CD4-positive, CD25-positive, alpha-beta regulatory T cell (primary cell): ENCODE results near the gene CMTM4. TPM values are rescaled to one million over a fixed set of nuclear protein-coding genes. Genes with fewer than 3 reads are reported as not detected.
A peak's percentile ranks its signal among the peaks of the same experiment; 100 is the strongest.

Experiments used
- ATAC-seq, 2 donors: fragments of 150-1000 bp; cut with Tn5 transposase; one replicate each; pipeline ENCODE4 v1.10.0; 2021; ENCODE audit warnings: low read depth in 2 of 2, moderate number of reproducible peaks in 2 of 2, moderate library complexity in 1 of 2
- DNase-seq, 3 donors: peaks; one replicate each; pipeline versions ENCODE4 v3.0.0 to v3.0.0-alpha.2; 2012 to 2022; ENCODE audit warnings: mixed read lengths in 1 of 3
- H3K27ac ChIP-seq: one replicate; pipeline ENCODE4 v1.7.0; 2013; ENCODE audit warnings: mild to moderate bottlenecking, low read length; ENCODE audit not compliant: insufficient read depth, poor library complexity, severe bottlenecking
- H3K27me3 ChIP-seq: one replicate; pipeline ENCODE4 v1.7.0; 2013; ENCODE audit warnings: low read length; ENCODE audit not compliant: control insufficient read depth, insufficient read depth
- H3K36me3 ChIP-seq: one replicate; pipeline ENCODE4 v1.7.0; 2013; ENCODE audit warnings: mild to moderate bottlenecking, low read length, moderate library complexity; ENCODE audit not compliant: control insufficient read depth, insufficient read depth
- H3K4me1 ChIP-seq: 2 replicates; pipeline ENCODE4 v1.7.0; 2013; ENCODE audit warnings: mild to moderate bottlenecking, low read length; ENCODE audit not compliant: insufficient read depth, control insufficient read depth, poor library complexity, severe bottlenecking
- H3K4me3 ChIP-seq: one replicate; pipeline ENCODE4 v1.7.0; 2013; ENCODE audit warnings: low read depth, mild to moderate bottlenecking, low read length, moderate library complexity
- H3K9me3 ChIP-seq, 2 experiments: 1 replicate in 1 of 2; 2 replicates in 1 of 2; pipeline ENCODE4 v1.7.0; 2013; ENCODE audit warnings: low read length in 2 of 2, mild to moderate bottlenecking in 1 of 2, moderate library complexity in 1 of 2; ENCODE audit not compliant: control insufficient read depth in 2 of 2
- H3K27ac Mint-ChIP-seq, 3 donors: one replicate each; pipeline ENCODE4 v1.8.0; 2020 to 2022; ENCODE audit warnings: mild to moderate bottlenecking in 3 of 3, mixed read lengths in 3 of 3, moderate library complexity in 2 of 3
- H3K27me3 Mint-ChIP-seq: one replicate; pipeline ENCODE4 v1.8.0; 2022; ENCODE audit warnings: mild to moderate bottlenecking, mixed read lengths
- H3K36me3 Mint-ChIP-seq: one replicate; pipeline ENCODE4 v1.8.0; 2020; ENCODE audit warnings: mixed read lengths
- H3K4me1 Mint-ChIP-seq, 4 donors: one replicate each; pipeline ENCODE4 v1.8.0; 2020 to 2022; ENCODE audit warnings: mixed read lengths in 4 of 4, mild to moderate bottlenecking in 1 of 4
- H3K4me3 Mint-ChIP-seq, 4 donors: one replicate each; pipeline ENCODE4 v1.8.0; 2020 to 2022; ENCODE audit warnings: mild to moderate bottlenecking in 4 of 4, mixed read lengths in 4 of 4, moderate library complexity in 3 of 4
- H3K9me3 Mint-ChIP-seq, 7 donors: one replicate each; pipeline ENCODE4 v1.8.0; 2020 to 2022; ENCODE audit warnings: mixed read lengths in 7 of 7, mild to moderate bottlenecking in 3 of 7, moderate library complexity in 2 of 7
- polyA plus RNA-seq, 4 donors: library from polyadenylated mRNA; unstranded; fragments of 300-500 nt; fragmentation: Illumina TruSeq; gene quantifications; one replicate each; pipeline ENCODE4 v1.2.3, GENCODE V29; 2021
- total RNA-seq: library from RNA; stranded (reverse); gene quantifications from one replicate; pipeline ENCODE4 v1.2.3, GENCODE V29; 2022

The CMTM4 gene
- 0.64 TPM for total RNA-seq
- under 1 TPM; 0.10 to 0.20 (median 0.15) TPM for polyA plus RNA-seq

DNA sequence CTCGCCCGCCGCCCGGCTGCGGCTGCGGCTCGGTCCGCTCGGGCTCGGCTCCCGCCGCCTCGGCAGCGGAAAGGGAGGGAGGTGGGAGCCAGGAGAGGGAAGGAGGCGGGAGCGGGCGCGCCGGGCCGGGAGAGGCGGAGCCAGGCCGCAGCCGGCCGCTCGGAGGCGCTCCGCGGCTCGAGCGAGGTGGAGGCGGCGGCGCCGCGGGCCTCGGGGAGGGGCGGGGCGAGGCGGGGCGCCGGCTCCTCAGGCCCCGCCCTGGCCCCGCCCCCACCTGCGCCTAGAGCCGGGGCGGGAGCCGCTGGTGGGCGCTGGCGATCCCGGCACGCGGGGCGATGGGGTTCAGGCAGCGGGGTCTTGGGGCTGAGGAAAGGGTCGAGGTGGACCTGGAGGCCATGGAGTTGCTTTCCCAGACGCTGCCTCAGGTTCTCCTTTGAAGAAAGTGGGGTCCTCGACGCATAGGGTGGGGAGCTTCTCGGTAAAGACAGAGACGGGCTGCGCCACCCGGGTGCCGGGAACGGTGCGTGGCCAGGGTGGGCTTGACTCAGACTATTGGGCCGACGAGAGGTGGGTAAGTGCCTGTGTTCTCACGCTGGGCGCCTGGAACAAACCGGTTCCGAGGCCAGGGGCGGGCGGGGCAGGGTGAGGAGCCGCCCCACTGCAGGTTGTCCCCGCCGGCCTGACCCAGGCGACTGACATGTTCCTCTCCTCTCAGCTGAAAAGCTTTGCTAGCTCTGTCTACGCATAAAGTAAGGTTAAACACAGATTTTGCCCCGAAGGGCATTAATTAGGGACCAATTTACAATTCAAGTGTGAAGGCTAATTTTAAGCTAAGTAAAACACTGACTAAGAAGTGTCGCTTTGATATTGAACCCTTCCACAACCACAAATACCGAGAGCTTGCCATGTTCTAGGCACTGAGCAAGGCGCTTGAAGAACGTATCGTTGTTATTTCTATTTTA is at the start of gene CMTM4:
Gene CMTM4, minus strand, starts transcription at position 75 of the 962 bp plus-strand sequence. CDS start 218 bp downstream, outside the sequence.
- peak; percentile 64 to 74 (median 73) for DNase-seq
- peaks cover 40% of the 10 kb centered on the region for H3K27me3 Mint-ChIP-seq
- Histone ChIP-seq H3K4me3 (peak within 1 kb of the TSS; percentile 51), H3K27ac (no peak within 1 kb of the TSS), H3K36me3 (no peaks in the 10 kb centered on the region), H3K27me3 (peaks cover 5% of the 10 kb centered on the region), H3K9me3 (no peaks in the 10 kb centered on the region), H3K4me1 (peaks cover 14% of the 10 kb centered on the region)
- ATAC-seq, result peak; percentile 92 to 96
- H3K27ac Mint-ChIP-seq, result peak within 1 kb of the TSS in 1 of 3 donors; percentile 69
- H3K36me3 Mint-ChIP-seq, result no peaks in the 10 kb centered on the region
- no peaks in the 10 kb centered on the region for H3K9me3 Mint-ChIP-seq
- peaks cover 0 to 15% (median 11%) of the 10 kb centered on the region in 4 donors for H3K4me1 Mint-ChIP-seq
- peak within 1 kb of the TSS; percentile 83 to 88 (median 87) for H3K4me3 Mint-ChIP-seq

DNA sequence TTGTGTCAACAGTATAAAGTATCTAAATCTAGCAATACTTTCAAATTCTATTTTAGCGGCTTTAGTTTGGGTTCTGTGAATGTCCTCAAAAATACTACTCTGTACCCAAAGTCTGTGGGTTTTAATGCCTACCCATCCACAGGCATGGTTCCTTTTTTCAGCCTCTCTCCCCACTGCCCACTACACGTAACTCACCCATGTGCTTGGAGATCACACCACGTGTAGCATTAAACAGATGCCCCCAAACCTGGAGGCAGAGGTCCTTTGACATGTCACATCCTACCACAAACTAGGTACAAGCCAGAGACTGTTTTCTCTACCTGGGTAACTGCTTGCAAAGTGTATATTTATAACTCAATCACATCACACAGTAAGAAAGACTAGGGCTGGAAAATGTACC is 49.5 kb upstream of the CMTM4 start:
- DNase-seq (no peak), ATAC-seq (no peak)
- Histone ChIP-seq H3K27me3 (no peaks in the 10 kb centered on the region), H3K36me3 (peaks cover 71% of the 10 kb centered on the region), H3K4me3 (no peak overlapping the region), H3K9me3 (no peaks in the 10 kb centered on the region), H3K4me1 (peaks cover 22% of the 10 kb centered on the region), H3K27ac (no peak overlapping the region)
- H3K27me3 Mint-ChIP-seq, result no peaks in the 10 kb centered on the region
- H3K36me3 Mint-ChIP-seq, result peaks cover 18% of the 10 kb centered on the region
- peaks cover 9 to 51% (median 40%) of the 10 kb centered on the region in 4 donors for H3K4me1 Mint-ChIP-seq
- H3K9me3 Mint-ChIP-seq, result no peaks in the 10 kb centered on the region
- H3K4me3 Mint-ChIP-seq, result peak overlapping the region in 1 of 4 donors; percentile 69
- no peak overlapping the region for H3K27ac Mint-ChIP-seq

DNA sequence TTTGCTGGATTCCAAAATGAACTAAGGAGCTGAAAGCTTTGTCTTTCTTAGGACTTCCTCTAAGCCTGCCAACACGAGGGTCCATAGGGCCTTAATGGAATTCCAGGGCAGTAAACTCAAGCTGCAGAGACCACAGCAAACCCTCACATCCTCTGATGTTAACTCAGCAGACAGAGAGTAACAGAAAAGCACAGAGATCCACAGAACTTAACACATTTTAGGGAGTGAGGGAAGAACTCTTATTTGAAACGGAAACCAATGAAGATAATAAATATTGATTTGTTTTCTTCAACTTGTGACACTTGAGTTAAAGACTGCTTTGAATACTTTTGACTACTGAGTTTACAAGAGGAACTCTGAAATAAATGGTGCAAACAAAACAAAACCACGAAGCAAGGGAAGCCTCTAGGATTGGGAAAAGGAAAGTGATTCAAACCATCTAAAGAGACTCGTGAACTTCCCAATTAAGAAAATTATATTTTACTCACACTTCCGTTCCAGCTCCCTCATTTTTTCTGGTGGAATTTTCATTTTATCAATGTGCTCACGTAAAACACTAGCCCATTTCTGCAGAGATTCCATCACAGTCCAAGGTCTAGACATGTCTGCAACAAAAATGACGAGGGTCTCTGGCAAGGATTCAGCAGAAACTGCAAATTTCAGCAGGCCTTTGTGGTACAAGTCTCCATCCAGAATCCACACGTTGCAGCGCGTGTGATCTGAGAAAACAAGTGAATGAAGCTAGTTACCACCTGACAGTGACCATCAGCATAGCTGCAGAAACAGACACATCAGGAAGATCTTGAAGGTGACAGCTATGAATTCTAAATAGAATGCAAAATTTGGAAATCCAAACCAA is 45.6 kb upstream of the CMTM4 start:
- no peaks in the 10 kb centered on the region for H3K27me3 Mint-ChIP-seq
- Histone ChIP-seq H3K9me3 (no peaks in the 10 kb centered on the region), H3K36me3 (peaks cover 81% of the 10 kb centered on the region), H3K27ac (no peak overlapping the region), H3K4me1 (no peaks in the 10 kb centered on the region), H3K27me3 (no peaks in the 10 kb centered on the region), H3K4me3 (no peak overlapping the region)
- no peak overlapping the region for H3K4me3 Mint-ChIP-seq
- peaks cover 20% of the 10 kb centered on the region for H3K36me3 Mint-ChIP-seq
- H3K27ac Mint-ChIP-seq, result no peak overlapping the region
- no peaks in the 10 kb centered on the region for H3K9me3 Mint-ChIP-seq
- DNase-seq, result no peak
- no peak for ATAC-seq
- peaks cover 6 to 47% (median 31%) of the 10 kb centered on the region in 4 donors for H3K4me1 Mint-ChIP-seq

DNA sequence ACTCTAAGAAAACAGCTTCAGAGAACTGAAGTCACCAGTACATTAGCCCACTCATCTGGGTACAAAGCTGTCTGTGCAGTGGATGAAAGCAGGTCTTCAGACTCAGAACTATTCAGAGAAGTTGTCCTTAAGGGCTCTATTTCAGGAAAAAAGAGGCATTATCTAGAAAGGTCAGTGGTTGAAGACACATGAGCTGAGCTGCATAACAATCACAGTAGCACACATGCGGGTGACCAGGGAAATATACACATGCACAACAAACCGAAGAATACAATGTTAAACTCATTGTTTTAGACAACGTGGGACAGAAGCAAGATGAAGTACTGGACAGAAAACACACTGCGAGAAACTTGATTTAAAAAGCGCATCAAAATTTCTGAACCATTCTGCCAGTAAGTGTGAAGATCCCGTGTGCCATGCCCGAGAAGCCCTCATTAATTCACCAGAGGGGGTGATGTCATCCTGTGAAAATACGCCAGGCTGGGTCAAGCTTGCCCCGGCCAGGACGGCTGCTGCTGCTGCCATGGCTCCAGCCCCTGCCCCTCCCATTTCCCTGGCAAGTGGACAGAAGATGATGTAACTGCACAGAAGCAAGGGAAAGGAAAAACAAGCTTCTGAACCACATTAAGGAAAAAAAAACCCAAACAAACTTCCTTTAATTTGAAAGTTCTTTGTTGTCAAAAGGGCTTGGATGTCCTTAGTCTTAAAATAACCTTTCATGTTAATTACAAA is 44.8 kb upstream of the CMTM4 start:
- ATAC-seq (no peak), DNase-seq (no peak)
- H3K9me3 Mint-ChIP-seq, result no peaks in the 10 kb centered on the region
- H3K9me3 ChIP-seq, result no peaks in the 10 kb centered on the region
- no peaks in the 10 kb centered on the region for H3K4me1 ChIP-seq
- no peak overlapping the region for H3K4me3 Mint-ChIP-seq
- no peaks in the 10 kb centered on the region for H3K27me3 Mint-ChIP-seq
- no peak overlapping the region for H3K4me3 ChIP-seq
- no peak overlapping the region for H3K27ac ChIP-seq
- peaks cover 6 to 38% (median 26%) of the 10 kb centered on the region in 4 donors for H3K4me1 Mint-ChIP-seq
- H3K27me3 ChIP-seq, result no peaks in the 10 kb centered on the region
- H3K36me3 Mint-ChIP-seq, result peaks cover 20% of the 10 kb centered on the region
- peaks cover 76% of the 10 kb centered on the region for H3K36me3 ChIP-seq
- H3K27ac Mint-ChIP-seq, result peak overlapping the region in 2 of 3 donors; percentile 20 to 43

DNA sequence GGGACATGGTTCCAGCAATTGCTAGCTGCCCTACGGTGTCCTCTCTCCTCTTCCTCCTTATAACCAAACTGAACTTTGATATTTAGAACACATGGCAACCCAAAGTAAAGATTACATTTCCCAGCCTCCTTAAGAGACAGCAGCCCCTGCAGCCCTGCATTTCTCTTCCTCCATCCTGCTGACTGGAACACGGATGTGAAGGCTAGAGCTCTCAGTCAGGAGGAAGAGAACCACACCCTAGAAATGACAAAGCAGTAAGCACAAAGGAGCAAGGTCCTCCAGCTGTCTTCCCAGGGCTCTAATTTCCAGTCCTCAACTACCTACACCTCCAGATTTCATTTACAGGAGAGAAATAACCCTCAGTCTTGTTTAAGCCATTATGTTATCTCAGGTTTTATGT is 44.0 kb upstream of the CMTM4 start:
- Mint-ChIP-seq H3K9me3 (no peaks in the 10 kb centered on the region), H3K4me1 (peaks cover 6 to 34% (median 22%) of the 10 kb centered on the region in 4 donors), H3K27me3 (no peaks in the 10 kb centered on the region), H3K36me3 (peaks cover 27% of the 10 kb centered on the region), H3K27ac (peak overlapping the region in 2 of 3 donors; percentile 71 to 75), H3K4me3 (no peak overlapping the region)
- ATAC-seq (no peak), DNase-seq (no peak)
- Histone ChIP-seq H3K4me1 (no peaks in the 10 kb centered on the region), H3K27me3 (no peaks in the 10 kb centered on the region), H3K36me3 (peaks cover 78% of the 10 kb centered on the region), H3K4me3 (no peak overlapping the region), H3K27ac (no peak overlapping the region), H3K9me3 (no peaks in the 10 kb centered on the region)

DNA sequence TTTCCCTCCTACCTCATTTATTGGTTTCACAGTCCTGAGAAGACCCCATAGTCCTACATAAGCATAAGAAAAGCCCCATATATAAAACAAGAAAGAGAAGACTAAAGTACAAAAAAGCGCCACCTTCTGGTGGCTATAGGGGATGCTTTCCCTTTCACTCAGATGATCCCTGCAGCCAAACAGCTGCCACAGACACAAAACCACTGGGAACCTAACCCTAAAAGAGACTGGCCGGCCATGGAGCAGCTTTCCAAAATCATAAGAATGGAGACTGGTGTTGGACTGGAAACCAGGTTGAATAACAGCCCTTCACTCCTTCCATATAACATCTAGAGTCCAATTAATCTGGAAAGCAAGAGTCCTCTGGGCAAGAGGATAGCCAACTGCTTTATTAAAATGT is 43.5 kb upstream of the CMTM4 start:
- no peaks in the 10 kb centered on the region for H3K27me3 ChIP-seq
- no peaks in the 10 kb centered on the region for H3K9me3 ChIP-seq
- H3K36me3 Mint-ChIP-seq, result peaks cover 28% of the 10 kb centered on the region
- H3K4me3 Mint-ChIP-seq, result no peak overlapping the region
- H3K4me1 Mint-ChIP-seq, result peaks cover 6 to 34% (median 22%) of the 10 kb centered on the region in 4 donors
- no peak overlapping the region for H3K4me3 ChIP-seq
- peak overlapping the region; percentile 30 to 71 (median 42) for H3K27ac Mint-ChIP-seq
- H3K9me3 Mint-ChIP-seq, result no peaks in the 10 kb centered on the region
- peaks cover 79% of the 10 kb centered on the region for H3K36me3 ChIP-seq
- DNase-seq, result peak in 2 of 3 donors; percentile 24 to 55
- H3K27me3 Mint-ChIP-seq, result no peaks in the 10 kb centered on the region
- no peak overlapping the region for H3K27ac ChIP-seq
- no peaks in the 10 kb centered on the region for H3K4me1 ChIP-seq
- ATAC-seq, result peak in 1 of 2 donors; percentile 44

DNA sequence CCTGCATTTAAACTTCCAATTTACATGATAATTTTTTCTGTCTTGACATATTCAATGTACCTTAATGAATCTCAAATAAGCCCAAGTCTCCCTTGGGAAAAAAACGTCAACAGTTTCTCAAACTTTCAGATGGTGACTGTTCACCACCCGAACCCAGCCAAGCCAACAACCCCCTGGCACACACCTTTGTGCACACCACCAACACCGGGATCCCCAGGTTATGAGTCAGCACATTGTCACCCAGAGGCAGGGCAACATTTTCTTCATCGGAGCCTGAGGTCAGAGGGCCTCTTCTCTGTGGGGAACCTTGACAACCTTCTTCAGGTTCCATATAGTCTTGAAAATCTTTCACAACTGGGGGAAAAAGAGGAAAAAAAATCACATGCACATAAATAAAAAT is 39.3 kb upstream of the CMTM4 start:
- no peaks in the 10 kb centered on the region for H3K27me3 Mint-ChIP-seq
- ATAC-seq (no peak), DNase-seq (no peak)
- Histone ChIP-seq H3K4me3 (no peak overlapping the region), H3K27ac (no peak overlapping the region), H3K27me3 (no peaks in the 10 kb centered on the region), H3K4me1 (no peaks in the 10 kb centered on the region), H3K9me3 (no peaks in the 10 kb centered on the region), H3K36me3 (peaks cover 81% of the 10 kb centered on the region)
- H3K4me1 Mint-ChIP-seq, result peaks cover 6 to 28% (median 19%) of the 10 kb centered on the region in 4 donors
- H3K36me3 Mint-ChIP-seq, result peaks cover 47% of the 10 kb centered on the region
- no peak overlapping the region for H3K27ac Mint-ChIP-seq
- H3K4me3 Mint-ChIP-seq, result no peak overlapping the region
- no peaks in the 10 kb centered on the region for H3K9me3 Mint-ChIP-seq
